Activated B cell treated with CpG ODN at 0.5 μM for 24 hours (primary cell): ENCODE measurements around the gene RNF40. TPM values are rescaled to one million over a fixed set of nuclear protein-coding genes. Genes with fewer than 3 reads are reported as not detected.

Experiments
- ATAC-seq: fragments of 200-7000 bp; cut with Tn5 transposase; one replicate; pipeline ENCODE4 v1.10.0; 2021; ENCODE audit warnings: low read depth, mild to moderate bottlenecking, moderate library complexity
- CTCF ChIA-PET: fragments of 350-600 bp; sonication (Branson Sonifier 250); formaldehyde crosslinking; loops from one replicate; lab custom pipeline; 2021; ENCODE audit warnings: antibody characterized with exemption; lab: Charles Lee
- POLR2A ChIA-PET: fragments of 350-600 bp; sonication (Branson Sonifier 250); formaldehyde crosslinking; loops from one replicate; lab custom pipeline; 2021; ENCODE audit warnings: antibody characterized with exemption; lab: Charles Lee
- DNase-seq: peaks from one replicate; pipeline ENCODE4 v3.0.0; 2022
- H3K27ac Mint-ChIP-seq: one replicate; pipeline ENCODE4 v1.8.0; 2020; ENCODE audit warnings: mixed read lengths
- H3K27me3 Mint-ChIP-seq: one replicate; pipeline ENCODE4 v1.8.0; 2021; ENCODE audit warnings: mixed read lengths
- H3K36me3 Mint-ChIP-seq: one replicate; pipeline ENCODE4 v1.8.0; 2021; ENCODE audit warnings: low read depth, mixed read lengths
- H3K4me1 Mint-ChIP-seq: one replicate; pipeline ENCODE4 v1.8.0; 2021; ENCODE audit warnings: mixed read lengths
- H3K4me3 Mint-ChIP-seq: one replicate; pipeline ENCODE4 v1.8.0; 2020; ENCODE audit warnings: mild to moderate bottlenecking, mixed read lengths
- H3K9me3 Mint-ChIP-seq: one replicate; pipeline ENCODE4 v1.8.0; 2020; ENCODE audit warnings: mixed read lengths
- intact Hi-C: fragments of 100-400 bp; cut with micrococcal nuclease; formaldehyde crosslinking; loops from one replicate; pipeline ENCODE4 v1.15.1; 2024
- total RNA-seq: library from RNA; stranded (reverse); gene quantifications from 2 replicates; pipeline ENCODE4 v1.2.3, GENCODE V29; 2022
- TF ChIP-seq, protein P1 (sequence below): fragments of 200-600 bp; IDR thresholded peaks from one replicate; pipeline ENCODE4 v1.8.0; 2022; ENCODE audit warnings: antibody characterized with exemption, mild to moderate bottlenecking

The RNF40 gene
- total RNA-seq, 1 donor from 2014 or later = 117 TPM

DNA sequence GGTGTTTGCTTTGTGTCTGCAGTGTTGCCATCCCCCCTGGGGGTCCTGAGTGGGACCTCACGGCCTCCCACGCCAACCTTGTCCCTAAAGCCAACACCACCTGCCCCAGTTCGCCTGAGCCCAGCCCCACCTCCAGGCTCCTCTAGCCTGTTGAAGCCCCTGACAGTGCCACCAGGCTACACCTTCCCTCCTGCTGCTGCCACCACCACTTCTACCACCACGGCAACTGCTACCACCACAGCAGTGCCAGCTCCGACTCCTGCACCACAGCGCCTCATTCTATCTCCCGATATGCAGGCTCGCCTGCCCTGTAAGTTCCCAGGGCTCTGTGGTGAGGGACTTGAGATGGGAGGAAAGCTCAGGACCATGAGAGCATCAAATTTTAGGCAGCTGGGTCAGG lies 41.0 kb upstream of the RNF40 start:
- Mint-ChIP-seq H3K36me3 (peaks cover 92% of the 10 kb centered on the region), H3K9me3 (no peaks in the 10 kb centered on the region), H3K4me3 (no peak overlapping the region), H3K27me3 (no peaks in the 10 kb centered on the region), H3K27ac (no peak overlapping the region), H3K4me1 (peaks cover 26% of the 10 kb centered on the region)
- DNase-seq (no peak), ATAC-seq (no peak)
- intact Hi-C loops = no loop called here
- ChIA-PET POLR2A (interaction anchor here (1.0 kb wide), 1 partner anchor 10 kb away, joined by 4 read pairs; no protein-coding TSS in a partner anchor), CTCF (no interaction called here)
- TF ChIP-seq, protein P1, sequence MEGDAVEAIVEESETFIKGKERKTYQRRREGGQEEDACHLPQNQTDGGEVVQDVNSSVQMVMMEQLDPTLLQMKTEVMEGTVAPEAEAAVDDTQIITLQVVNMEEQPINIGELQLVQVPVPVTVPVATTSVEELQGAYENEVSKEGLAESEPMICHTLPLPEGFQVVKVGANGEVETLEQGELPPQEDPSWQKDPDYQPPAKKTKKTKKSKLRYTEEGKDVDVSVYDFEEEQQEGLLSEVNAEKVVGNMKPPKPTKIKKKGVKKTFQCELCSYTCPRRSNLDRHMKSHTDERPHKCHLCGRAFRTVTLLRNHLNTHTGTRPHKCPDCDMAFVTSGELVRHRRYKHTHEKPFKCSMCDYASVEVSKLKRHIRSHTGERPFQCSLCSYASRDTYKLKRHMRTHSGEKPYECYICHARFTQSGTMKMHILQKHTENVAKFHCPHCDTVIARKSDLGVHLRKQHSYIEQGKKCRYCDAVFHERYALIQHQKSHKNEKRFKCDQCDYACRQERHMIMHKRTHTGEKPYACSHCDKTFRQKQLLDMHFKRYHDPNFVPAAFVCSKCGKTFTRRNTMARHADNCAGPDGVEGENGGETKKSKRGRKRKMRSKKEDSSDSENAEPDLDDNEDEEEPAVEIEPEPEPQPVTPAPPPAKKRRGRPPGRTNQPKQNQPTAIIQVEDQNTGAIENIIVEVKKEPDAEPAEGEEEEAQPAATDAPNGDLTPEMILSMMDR = no peak

DNA sequence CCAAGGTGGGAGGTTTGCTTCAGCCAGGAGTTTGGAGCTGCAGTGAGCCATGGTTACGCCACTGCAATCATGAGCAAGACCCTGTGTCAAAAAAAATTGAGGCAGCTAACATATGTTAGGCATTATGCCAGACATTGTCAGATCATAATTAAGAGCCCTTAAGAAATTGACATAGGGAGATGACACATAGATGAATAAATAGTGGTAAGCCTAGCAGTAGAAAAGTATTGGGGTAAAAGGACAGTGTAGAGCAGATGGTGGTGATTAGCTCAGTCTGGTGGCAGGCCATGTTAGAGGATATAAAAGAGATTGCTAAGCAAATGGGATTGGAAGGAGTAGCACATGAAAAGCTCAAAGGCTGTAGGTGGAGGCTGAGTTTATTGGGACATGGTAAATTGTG lies 40.5 kb upstream of the RNF40 start:
- no peak overlapping the region for H3K4me3 Mint-ChIP-seq
- H3K4me1 Mint-ChIP-seq = peaks cover 21% of the 10 kb centered on the region
- ATAC-seq = no peak
- ChIA-PET POLR2A (interaction anchor here (1.0 kb wide), 1 partner anchor 9 kb away, joined by 4 read pairs; no protein-coding TSS in a partner anchor), CTCF (no interaction called here)
- no peaks in the 10 kb centered on the region for H3K27me3 Mint-ChIP-seq
- no peaks in the 10 kb centered on the region for H3K9me3 Mint-ChIP-seq
- H3K27ac Mint-ChIP-seq = peak overlapping the region; percentile 7
- H3K36me3 Mint-ChIP-seq = peaks cover 88% of the 10 kb centered on the region
- intact Hi-C loops = no loop called here
- DNase-seq = no peak
- TF ChIP-seq, protein P1 = no peak

DNA sequence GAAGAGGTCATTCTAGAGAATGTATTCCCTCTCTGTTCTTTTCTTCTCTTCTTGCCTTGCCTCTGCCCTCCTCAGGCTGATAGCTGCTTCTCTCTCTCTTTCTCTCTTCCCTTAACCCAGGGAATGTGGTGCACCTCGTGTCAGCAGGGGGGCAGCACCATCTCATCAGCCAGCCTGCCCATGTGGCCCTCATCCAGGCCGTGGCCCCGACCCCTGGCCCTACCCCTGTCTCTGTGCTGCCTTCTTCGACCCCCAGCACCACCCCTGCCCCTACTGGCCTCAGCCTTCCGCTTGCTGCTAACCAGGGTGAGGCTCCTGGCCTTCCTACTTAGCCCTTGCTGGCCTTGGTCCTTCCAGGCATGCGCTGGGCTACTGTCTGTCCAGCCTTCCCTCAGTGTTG lies 39.7 kb upstream of the RNF40 start:
- ATAC-seq = no peak

DNA sequence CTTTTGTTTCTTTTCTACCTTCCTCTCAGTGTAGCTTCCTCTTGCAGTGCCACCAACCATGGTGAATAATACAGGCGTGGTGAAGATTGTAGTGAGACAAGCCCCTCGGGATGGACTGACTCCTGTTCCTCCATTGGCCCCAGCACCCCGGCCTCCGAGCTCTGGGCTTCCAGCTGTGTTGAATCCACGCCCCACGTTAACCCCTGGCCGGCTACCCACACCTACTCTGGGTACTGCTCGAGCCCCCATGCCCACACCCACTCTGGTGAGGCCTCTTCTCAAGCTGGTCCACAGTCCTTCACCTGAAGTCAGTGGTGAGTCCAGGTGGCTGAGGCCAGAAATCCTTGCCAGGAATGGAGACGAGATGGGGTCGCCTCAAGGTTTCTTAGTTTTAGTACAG lies 39.2 kb upstream of the RNF40 start:
- ATAC-seq (no peak), DNase-seq (no peak)
- peaks cover 84% of the 10 kb centered on the region for H3K36me3 Mint-ChIP-seq
- POLR2A ChIA-PET = no interaction called here
- no peaks in the 10 kb centered on the region for H3K27me3 Mint-ChIP-seq
- no peak overlapping the region for H3K4me3 Mint-ChIP-seq
- intact Hi-C loops = no loop called here
- peaks cover 18% of the 10 kb centered on the region for H3K4me1 Mint-ChIP-seq
- CTCF ChIA-PET = interaction anchor here (0.7 kb wide), 1 partner anchor 123 kb away, joined by 3 read pairs; no protein-coding TSS in a partner anchor
- TF ChIP-seq, protein P1 = no peak
- peak overlapping the region; percentile 32 for H3K27ac Mint-ChIP-seq
- H3K9me3 Mint-ChIP-seq = no peaks in the 10 kb centered on the region

More for the DNA sequence above, 39.7 kb upstream of the RNF40 start:
- TF ChIP-seq, protein P1 = no peak
- CTCF ChIA-PET = no interaction called here
- Mint-ChIP-seq H3K36me3 (peaks cover 86% of the 10 kb centered on the region), H3K4me1 (peaks cover 18% of the 10 kb centered on the region), H3K27ac (peak overlapping the region; percentile 32), H3K4me3 (no peak overlapping the region), H3K9me3 (no peaks in the 10 kb centered on the region), H3K27me3 (no peaks in the 10 kb centered on the region)
- no peak for DNase-seq
- intact Hi-C loops = no loop called here
- POLR2A ChIA-PET = no interaction called here

DNA sequence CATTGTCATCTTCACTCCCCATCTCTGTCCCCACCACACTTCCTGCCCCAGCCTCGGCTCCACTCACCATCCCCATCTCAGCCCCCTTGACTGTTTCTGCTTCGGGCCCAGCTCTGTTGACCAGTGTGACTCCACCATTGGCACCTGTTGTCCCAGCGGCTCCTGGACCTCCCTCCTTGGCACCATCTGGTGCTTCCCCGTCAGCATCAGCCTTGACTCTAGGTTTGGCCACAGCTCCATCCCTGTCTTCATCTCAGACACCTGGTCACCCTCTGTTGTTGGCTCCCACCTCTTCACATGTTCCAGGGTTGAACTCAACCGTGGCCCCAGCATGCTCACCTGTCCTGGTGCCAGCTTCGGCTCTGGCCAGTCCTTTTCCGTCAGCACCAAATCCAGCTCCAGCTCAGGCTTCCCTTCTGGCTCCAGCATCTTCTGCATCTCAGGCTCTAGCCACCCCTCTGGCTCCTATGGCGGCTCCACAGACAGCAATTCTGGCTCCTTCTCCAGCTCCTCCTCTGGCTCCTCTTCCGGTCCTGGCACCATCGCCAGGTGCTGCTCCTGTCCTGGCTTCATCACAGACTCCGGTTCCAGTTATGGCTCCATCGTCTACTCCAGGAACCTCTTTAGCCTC lies 38.3 kb upstream of the RNF40 start:
- no peak for DNase-seq
- CTCF ChIA-PET = interaction anchor here (0.7 kb wide), 1 partner anchor 122 kb away, joined by 3 read pairs; no protein-coding TSS in a partner anchor
- no peak overlapping the region for H3K4me3 Mint-ChIP-seq
- intact Hi-C loops = no loop called here
- ATAC-seq = no peak
- TF ChIP-seq, protein P1 = no peak
- peak overlapping the region; percentile 4 for H3K27ac Mint-ChIP-seq
- POLR2A ChIA-PET = interaction anchor here (2.2 kb wide), 1 partner anchor 24 kb away, joined by 11 read pairs; the partner anchor contains the start of gene PHKG2
- peaks cover 18% of the 10 kb centered on the region for H3K4me1 Mint-ChIP-seq
- no peaks in the 10 kb centered on the region for H3K9me3 Mint-ChIP-seq
- H3K36me3 Mint-ChIP-seq = peaks cover 84% of the 10 kb centered on the region
- no peaks in the 10 kb centered on the region for H3K27me3 Mint-ChIP-seq
